Transverse colon (tissue), 4 donors: ENCODE data around the gene DHRS12. TPM values are rescaled to one million over a fixed set of nuclear protein-coding genes. Genes with fewer than 3 reads are reported as not detected.
A peak's percentile ranks its signal among the peaks of the same experiment; 100 is the strongest.

Source experiments
- DNase-seq: peaks from one replicate; pipeline ENCODE4 v3.0.0-alpha.2; 2019
- H3K27ac ChIP-seq, 4 donors: fragments of 200-600 bp; sonication (generic); 2 replicates each; pipeline ENCODE4 v1.5.1; 2016 to 2018; ENCODE audit warnings: inconsistent platforms in 4 of 4
- H3K27me3 ChIP-seq: fragments of 200-600 bp; sonication (generic); 2 replicates; pipeline ENCODE4 v1.5.1; 2017; ENCODE audit warnings: inconsistent platforms
- H3K36me3 ChIP-seq, 4 donors: fragments of 200-600 bp; sonication (generic); 2 replicates each; pipeline ENCODE4 v1.5.1; 2017 to 2019; ENCODE audit warnings: inconsistent platforms in 4 of 4
- H3K4me1 ChIP-seq, 4 donors: fragments of 200-600 bp; sonication (generic); 2 replicates each; pipeline ENCODE4 v1.5.1; 2017 to 2020; ENCODE audit warnings: inconsistent platforms in 4 of 4
- H3K4me3 ChIP-seq, 4 donors: fragments of 200-600 bp; sonication (generic); 1 replicate in 1 of 4; 2 replicates in 3 of 4; pipeline versions ENCODE4 v1.5.1 to v1.6.1; 2017 to 2019; ENCODE audit warnings: inconsistent platforms in 4 of 4
- H3K9me3 ChIP-seq, 2 donors: fragments of 200-600 bp; sonication (generic); 2 replicates each; pipeline ENCODE4 v1.5.1; 2017 to 2019; ENCODE audit warnings: inconsistent platforms in 2 of 2
- EP300 ChIP-seq: sonication (generic); formaldehyde crosslinking; IDR thresholded peaks from one replicate; pipeline ENCODE4 v1.6.1; 2017; ENCODE audit warnings: antibody characterized with exemption, low read depth
- POLR2A ChIP-seq: fragments of 450-650 bp; IDR thresholded peaks from one replicate; pipeline ENCODE4 v1.6.1; 2016; ENCODE audit warnings: antibody characterized with exemption, mild to moderate bottlenecking, moderate library complexity
- POLR2AphosphoS5 ChIP-seq, 3 donors: sonication (generic); formaldehyde crosslinking; IDR thresholded peaks; one replicate each; pipeline ENCODE4 v1.6.1; 2016; ENCODE audit warnings: antibody characterized with exemption in 3 of 3
- WGBS, 2 donors: methylation state at CpG; one replicate each; pipeline ENCODE4 v1.1.5; 2018; ENCODE audit warnings: low coverage in 1 of 2; 5-methylcytosine and 5-hydroxymethylcytosine counted together
- in situ Hi-C, 4 donors: fragments of 200-750 bp; cut with MboI; loops; one replicate each; pipeline versions ENCODE4 v1.15.0 to v1.15.1; 2017; ENCODE audit warnings: low sequenced_read_pairs in 3 of 4, low pct_ligation_motif_present in 1 of 4, low pct_unique_long_range_greater_than_20kb in 1 of 4
- intact Hi-C: fragments of 100-400 bp; cut with DNase I; formaldehyde crosslinking; loops from one replicate; pipeline ENCODE4 v1.15.1; 2023; ENCODE audit warnings: low total_unique reads
- total RNA-seq, 4 donors: library from RNA; depleted of rRNA; stranded (reverse); fragments of >200 nt; gene quantifications; one replicate each; pipeline ENCODE4 v1.1.0, GENCODE V29; 2016
- TF ChIP-seq, protein P1 (sequence below), 5 experiments: fragments of 200-600 bp in 3 of 5; fragments of 450-650 bp in 2 of 5; sonication (generic) in 3 of 5; IDR thresholded peaks; 1 replicate in 2 of 5; 2 replicates in 3 of 5; pipeline ENCODE4 v1.5.1; 2016 to 2017; ENCODE audit warnings: antibody characterized with exemption in 5 of 5, inconsistent platforms in 3 of 5, mild to moderate bottlenecking in 2 of 5, moderate library complexity in 1 of 5

The DHRS12 gene
- total RNA-seq, 4 donors from 2014 or later, result 5.2 to 17.8 (median 13.5) TPM

DNA sequence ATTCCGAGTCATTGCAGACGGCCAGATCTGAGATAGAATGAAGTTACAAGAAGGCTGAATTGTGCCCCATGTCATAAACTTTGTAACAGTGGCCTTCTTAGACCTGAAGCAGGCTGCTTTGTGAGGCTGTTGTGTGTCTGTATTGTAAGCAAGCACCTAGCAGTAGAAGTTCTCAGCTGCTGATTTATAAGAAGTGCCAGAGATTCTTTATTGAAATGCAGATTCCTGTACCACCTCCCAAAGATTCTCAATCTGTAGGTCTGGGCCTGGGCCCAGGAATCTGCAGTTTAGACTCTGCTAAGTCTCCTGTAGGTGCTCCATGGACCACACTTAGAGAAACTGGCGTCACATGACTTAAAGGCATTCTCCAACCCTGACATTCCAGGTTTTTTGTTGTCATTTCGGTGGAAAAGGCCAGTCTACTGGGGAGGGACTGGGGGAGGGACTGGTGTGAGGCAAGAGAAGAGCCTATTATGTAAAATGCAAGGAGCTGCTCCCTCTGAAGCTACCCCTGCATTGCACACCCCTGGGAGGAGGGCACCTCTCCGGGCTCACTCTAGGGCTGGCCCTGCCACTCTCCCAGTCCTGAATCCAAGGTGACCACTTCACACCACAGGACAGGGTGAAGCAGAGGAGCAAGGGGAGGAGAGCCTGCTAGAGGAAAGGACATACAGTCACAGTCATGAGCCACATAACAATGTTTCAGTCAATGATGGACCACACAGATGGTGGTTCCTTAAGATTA lies 41.8 kb upstream of the DHRS12 start:
- Histone ChIP-seq H3K36me3 (no peaks in the 10 kb centered on the region), H3K27me3 (no peaks in the 10 kb centered on the region), H3K4me3 (no peak overlapping the region), H3K4me1 (peaks cover 0 to 3% (median 0%) of the 10 kb centered on the region in 4 donors), H3K9me3 (no peaks in the 10 kb centered on the region), H3K27ac (no peak overlapping the region)
- in situ Hi-C loops (no loop called here), intact Hi-C loops (no loop called here)
- TF ChIP-seq EP300, result no peak
- no peak for TF ChIP-seq POLR2AphosphoS5 (IDR thresholded peaks at IDR 0.05)
- TF ChIP-seq, protein P1, sequence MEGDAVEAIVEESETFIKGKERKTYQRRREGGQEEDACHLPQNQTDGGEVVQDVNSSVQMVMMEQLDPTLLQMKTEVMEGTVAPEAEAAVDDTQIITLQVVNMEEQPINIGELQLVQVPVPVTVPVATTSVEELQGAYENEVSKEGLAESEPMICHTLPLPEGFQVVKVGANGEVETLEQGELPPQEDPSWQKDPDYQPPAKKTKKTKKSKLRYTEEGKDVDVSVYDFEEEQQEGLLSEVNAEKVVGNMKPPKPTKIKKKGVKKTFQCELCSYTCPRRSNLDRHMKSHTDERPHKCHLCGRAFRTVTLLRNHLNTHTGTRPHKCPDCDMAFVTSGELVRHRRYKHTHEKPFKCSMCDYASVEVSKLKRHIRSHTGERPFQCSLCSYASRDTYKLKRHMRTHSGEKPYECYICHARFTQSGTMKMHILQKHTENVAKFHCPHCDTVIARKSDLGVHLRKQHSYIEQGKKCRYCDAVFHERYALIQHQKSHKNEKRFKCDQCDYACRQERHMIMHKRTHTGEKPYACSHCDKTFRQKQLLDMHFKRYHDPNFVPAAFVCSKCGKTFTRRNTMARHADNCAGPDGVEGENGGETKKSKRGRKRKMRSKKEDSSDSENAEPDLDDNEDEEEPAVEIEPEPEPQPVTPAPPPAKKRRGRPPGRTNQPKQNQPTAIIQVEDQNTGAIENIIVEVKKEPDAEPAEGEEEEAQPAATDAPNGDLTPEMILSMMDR (IDR thresholded peaks at IDR 0.05), result no peak
- no peak for TF ChIP-seq POLR2A
- DNase-seq, result no peak
- WGBS, 2 donors, result 39 to 73% methylated on average over 4 to 5 of the region's 5 CpGs

DNA sequence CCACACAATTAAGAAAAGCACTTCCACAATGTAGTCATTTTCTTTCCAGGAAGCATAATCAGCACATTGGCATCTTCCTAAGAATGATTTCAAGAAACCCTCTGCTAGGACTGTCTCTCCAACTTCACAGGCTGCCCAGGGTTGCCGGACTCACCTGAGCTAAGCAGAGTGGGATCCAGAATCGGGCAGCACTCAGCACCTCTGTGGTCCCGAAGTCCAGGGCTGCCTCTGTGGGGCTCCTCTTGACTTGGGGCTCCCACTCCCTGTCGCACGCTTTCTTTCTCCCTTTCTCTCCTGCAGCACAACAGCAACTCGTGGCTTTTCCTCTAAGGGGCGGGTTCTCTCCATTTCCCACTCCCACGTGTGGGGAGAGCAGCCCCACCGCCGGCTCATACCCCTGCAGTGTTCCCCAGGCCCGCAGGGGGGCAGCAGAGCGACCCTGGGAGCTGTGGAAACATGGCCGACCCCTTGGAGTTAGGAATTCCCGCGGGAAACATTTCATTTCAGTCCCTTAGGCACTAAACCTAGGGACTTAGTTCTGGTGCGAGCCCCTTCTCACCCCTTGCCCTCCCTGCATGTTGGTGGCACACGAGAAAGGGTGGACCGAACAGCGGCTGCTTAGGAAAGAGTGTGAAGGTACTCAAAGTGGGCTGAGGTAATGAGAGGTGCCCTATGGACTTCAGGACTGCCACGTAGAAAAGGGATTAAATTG lies 41.1 kb upstream of the DHRS12 start, which contains the start of gene TMEM272:
TSS of gene TMEM272 (minus strand) at position 316 of the 712 bp plus-strand sequence. CDS start 6,647 bp downstream, outside the sequence.
- Histone ChIP-seq H3K4me1 (peaks cover 0 to 3% (median 0%) of the 10 kb centered on the region in 4 donors), H3K4me3 (no peak within 1 kb of the TSS), H3K9me3 (no peaks in the 10 kb centered on the region), H3K36me3 (no peaks in the 10 kb centered on the region), H3K27ac (no peak within 1 kb of the TSS), H3K27me3 (no peaks in the 10 kb centered on the region)
- no peak for TF ChIP-seq EP300
- TF ChIP-seq, protein P1 (IDR thresholded peaks at IDR 0.05), result peak; percentile 62 to 89 (median 83)
- TF ChIP-seq POLR2AphosphoS5 (IDR thresholded peaks at IDR 0.05), result no peak
- WGBS, 2 donors, result 35 to 66% methylated on average over 4 to 20 of the region's 20 CpGs
- in situ Hi-C loops, result no loop called here
- intact Hi-C loops, result no loop called here
- peak; percentile 48 for DNase-seq

DNA sequence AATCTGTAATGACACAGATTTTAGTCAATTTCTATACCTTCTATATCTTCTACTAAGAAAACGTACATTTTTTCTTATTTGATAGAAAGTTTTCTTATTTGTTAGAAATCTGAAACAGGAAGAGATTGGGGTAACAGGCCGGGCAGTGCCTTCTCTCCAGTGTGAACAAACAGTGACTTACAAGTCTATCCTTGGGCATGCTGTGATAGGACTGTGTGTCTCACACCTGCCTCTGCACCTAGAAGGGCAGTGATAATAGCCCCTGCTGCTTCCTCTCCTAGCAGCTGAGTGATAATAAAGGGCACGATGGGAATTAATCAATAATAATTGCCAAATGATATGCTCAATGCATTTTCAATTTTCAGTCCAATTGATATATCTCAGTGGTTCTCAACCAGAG lies 39.6 kb upstream of the DHRS12 start:
- H3K27ac ChIP-seq, result no peak overlapping the region
- no peak for DNase-seq
- in situ Hi-C loops, result no loop called here
- no peak for TF ChIP-seq POLR2A
- no peak for TF ChIP-seq EP300
- no peak for TF ChIP-seq POLR2AphosphoS5 (IDR thresholded peaks at IDR 0.05)
- TF ChIP-seq, protein P1 (IDR thresholded peaks at IDR 0.05), result no peak
- no peaks in the 10 kb centered on the region for H3K9me3 ChIP-seq
- 57 to 72% methylated on average over 3 of the region's 3 CpGs for WGBS, 2 donors
- H3K27me3 ChIP-seq, result no peaks in the 10 kb centered on the region
- H3K4me1 ChIP-seq, result peaks cover 0 to 3% (median 0%) of the 10 kb centered on the region in 4 donors
- intact Hi-C loops, result no loop called here
- no peaks in the 10 kb centered on the region for H3K36me3 ChIP-seq
- H3K4me3 ChIP-seq, result no peak overlapping the region

DNA sequence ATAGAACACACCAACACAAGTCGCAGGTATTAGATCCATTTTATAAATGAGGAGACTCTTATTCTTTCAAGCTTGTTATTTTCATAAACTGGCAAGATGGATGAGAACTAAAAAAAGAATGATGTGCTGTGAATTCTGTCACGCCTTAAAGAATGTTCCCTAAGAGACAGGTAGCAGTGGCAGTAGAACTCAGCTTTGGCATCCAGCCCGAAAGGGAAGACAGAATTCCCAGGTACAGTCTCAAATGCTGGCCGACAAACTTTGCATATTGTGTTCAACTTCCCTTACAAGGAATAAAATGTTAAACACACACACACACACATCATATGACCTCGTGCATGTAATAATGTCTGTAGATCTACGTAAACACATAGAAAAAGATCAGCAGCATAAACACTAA lies 37.8 kb upstream of the DHRS12 start:
- WGBS, 2 donors, result 72 to 77% methylated on average over 5 to 6 of the region's 6 CpGs

More for the DNA sequence above, 37.8 kb upstream of the DHRS12 start:
- DNase-seq, result no peak
- Histone ChIP-seq H3K4me1 (peaks cover 0 to 3% (median 0%) of the 10 kb centered on the region in 4 donors), H3K36me3 (no peaks in the 10 kb centered on the region), H3K4me3 (no peak overlapping the region), H3K27ac (no peak overlapping the region), H3K9me3 (no peaks in the 10 kb centered on the region), H3K27me3 (no peaks in the 10 kb centered on the region)
- no peak for TF ChIP-seq EP300
- TF ChIP-seq POLR2AphosphoS5 (IDR thresholded peaks at IDR 0.05), result no peak
- TF ChIP-seq, protein P1 (IDR thresholded peaks at IDR 0.05), result no peak
- TF ChIP-seq POLR2A, result no peak
- intact Hi-C loops, result loop anchor here (1.0 kb wide), 1 partner anchor 21 kb away; no protein-coding TSS in a partner anchor
- in situ Hi-C loops, result no loop called here
